ENCODE measurements around the gene NT5C3A. TPM values are rescaled to one million over a fixed set of nuclear protein-coding genes. Genes with fewer than 3 reads are reported as not detected.
"Not testable (repeated sequence)": the region's sequence is repeated elsewhere in the genome, so short reads cannot be mapped to it uniquely, and the experiment has no call there.

NT5C3A gene
- total and polyA plus RNA-seq, 2 experiments from 2014 or later = 22.5 to 40.4 TPM

GRCh38 chr7:33099154-33099940, 36.8 kb upstream of the NT5C3A start:
- Histone ChIP-seq H3K27ac (no peak overlapping the region), H2AFZ (no peak overlapping the region), H3K27me3 (replicated peaks; ENCODE audit: insufficient read depth) (no peaks in the 10 kb centered on the region), H3K4me1 (ENCODE audit: insufficient read depth) (no peaks in the 10 kb centered on the region), H4K20me1 (ENCODE audit: insufficient read depth) (no peaks in the 10 kb centered on the region), H3K9me3 (ENCODE audit: low read depth) (no peaks in the 10 kb centered on the region), H3K9me2 (ENCODE audit: insufficient read depth) (no peaks in the 10 kb centered on the region), H3K4me3 (no peak overlapping the region), H3K79me2 (ENCODE audit: insufficient read depth) (peaks cover 38% of the 10 kb centered on the region), H3K4me2 (ENCODE audit: unreplicated experiment) (no peak overlapping the region), H3K9ac (no peak overlapping the region), H3K36me3 (ENCODE audit: low read depth) (peaks cover 70% of the 10 kb centered on the region), H3F3A (ENCODE audit: insufficient read depth) (0 out of 2 replicates have a peak, but pooled peaks cover 3% of the 10 kb centered on the region)
- TF ChIP-seq EZH2phosphoT487 (IDR thresholded peaks at IDR 0.05; ENCODE audit: insufficient read depth, low read depth) (no peak), EZH2 (IDR thresholded peaks at IDR 0.05; ENCODE audit: insufficient read depth, poor library complexity, severe bottlenecking) (no peak)
- WGBS, 2 experiments (ENCODE audit: low coverage in 1 of 2, low lambda C conversion rate in 2 of 2, missing lambda C conversion rate in 2 of 2) = 84 to 87% methylated on average over 4 of the region's 4 CpGs
- in situ Hi-C loops (cut with MboI) = no loop called here
- no peak for DNase-seq

- H2AFZ ChIP-seq; H3K27ac ChIP-seq; H3F3A ChIP-seq (ENCODE audit: insufficient read depth); H3K9me2 ChIP-seq (ENCODE audit: insufficient read depth); H3K4me2 ChIP-seq (ENCODE audit: unreplicated experiment); H3K4me3 ChIP-seq; H4K20me1 ChIP-seq (ENCODE audit: insufficient read depth); H3K4me1 ChIP-seq (ENCODE audit: insufficient read depth); H3K79me2 ChIP-seq (ENCODE audit: insufficient read depth); H3K27me3 ChIP-seq (replicated peaks; ENCODE audit: insufficient read depth); in situ Hi-C loops (cut with MboI); H3K9me3 ChIP-seq (ENCODE audit: low read depth); H3K9ac ChIP-seq; DNase-seq: not testable (repeated sequence)
- peaks cover 52% of the 10 kb centered on the region for H3K36me3 ChIP-seq (ENCODE audit: low read depth)
- WGBS, 2 experiments (ENCODE audit: low coverage in 1 of 2, low lambda C conversion rate in 2 of 2, missing lambda C conversion rate in 2 of 2) = 84 to 88% methylated on average over 6 of the region's 6 CpGs
Measured at GRCh38 chr7:33094745-33095275, 32.2 kb upstream of the NT5C3A start.

- H3K79me2 ChIP-seq (ENCODE audit: insufficient read depth) = no peaks in the 10 kb centered on the region
- no peaks in the 10 kb centered on the region for H3K9me2 ChIP-seq (ENCODE audit: insufficient read depth)
- H3K4me2 ChIP-seq (ENCODE audit: unreplicated experiment) = no peak overlapping the region
- H3K9me3 ChIP-seq (ENCODE audit: low read depth) = no peaks in the 10 kb centered on the region
- in situ Hi-C loops (cut with MboI) = no loop called here
- H3K27ac ChIP-seq = no peak overlapping the region
- DNase-seq = no peak
- no peak for TF ChIP-seq EZH2 (IDR thresholded peaks at IDR 0.05; ENCODE audit: insufficient read depth, poor library complexity, severe bottlenecking)
- no peak for TF ChIP-seq EZH2phosphoT487 (IDR thresholded peaks at IDR 0.05; ENCODE audit: insufficient read depth, low read depth)
- H4K20me1 ChIP-seq (ENCODE audit: insufficient read depth) = no peaks in the 10 kb centered on the region
- peaks cover 37% of the 10 kb centered on the region for H3K36me3 ChIP-seq (ENCODE audit: low read depth)
- H3K27me3 ChIP-seq (replicated peaks; ENCODE audit: insufficient read depth) = no peaks in the 10 kb centered on the region
- no peak overlapping the region for H3K4me3 ChIP-seq
- 87% methylated on average over 4 of the region's 4 CpGs for WGBS, 2 experiments (ENCODE audit: low coverage in 1 of 2, low lambda C conversion rate in 2 of 2, missing lambda C conversion rate in 2 of 2)
- H3F3A ChIP-seq (ENCODE audit: insufficient read depth) = peaks cover 3% of the 10 kb centered on the region; the same call in 1 of the 2 replicates
- no peaks in the 10 kb centered on the region for H3K4me1 ChIP-seq (ENCODE audit: insufficient read depth)
- no peak overlapping the region for H2AFZ ChIP-seq
- H3K9ac ChIP-seq = no peak overlapping the region
Measured at GRCh38 chr7:33093266-33093665, 30.7 kb upstream of the NT5C3A start.

- Histone ChIP-seq H3K9ac (no peak overlapping the region), H3K4me1 (ENCODE audit: insufficient read depth) (no peaks in the 10 kb centered on the region), H3K79me2 (ENCODE audit: insufficient read depth) (no peaks in the 10 kb centered on the region), H3K27ac (no peak overlapping the region), H3K4me3 (no peak overlapping the region), H3K4me2 (ENCODE audit: unreplicated experiment) (no peak overlapping the region), H2AFZ (no peak overlapping the region), H3K27me3 (replicated peaks; ENCODE audit: insufficient read depth) (no peaks in the 10 kb centered on the region), H3K9me3 (ENCODE audit: low read depth) (no peaks in the 10 kb centered on the region), H3F3A (ENCODE audit: insufficient read depth) (peaks cover 3% of the 10 kb centered on the region; the same call in 1 of the 2 replicates), H3K36me3 (ENCODE audit: low read depth) (peaks cover 21% of the 10 kb centered on the region), H3K9me2 (ENCODE audit: insufficient read depth) (no peaks in the 10 kb centered on the region), H4K20me1 (ENCODE audit: insufficient read depth) (no peaks in the 10 kb centered on the region)
- 93 to 96% methylated on average over 5 of the region's 5 CpGs for WGBS, 2 experiments (ENCODE audit: low coverage in 1 of 2, low lambda C conversion rate in 2 of 2, missing lambda C conversion rate in 2 of 2)
- DNase-seq = no peak
- in situ Hi-C loops (cut with MboI) = no loop called here
- TF ChIP-seq EZH2phosphoT487 (IDR thresholded peaks at IDR 0.05; ENCODE audit: insufficient read depth, low read depth) (no peak), EZH2 (IDR thresholded peaks at IDR 0.05; ENCODE audit: insufficient read depth, poor library complexity, severe bottlenecking) (no peak)
Measured at GRCh38 chr7:33091641-33092191, 29.1 kb upstream of the NT5C3A start.
